H9 (cell line): ENCODE results near the gene VMAC. TPM values are rescaled to one million over a fixed set of nuclear protein-coding genes. Genes with fewer than 3 reads are reported as not detected.

ENCODE experiments used
- DNase-seq: peaks from one replicate; pipeline ENCODE4 v3.0.0-alpha.2; 2017
- H2AFZ ChIP-seq: one replicate; pipeline ENCODE4 v1.6.1; 2013; ENCODE audit warnings: mild to moderate bottlenecking, low read length, control low read depth, moderate library complexity
- H2AK5ac ChIP-seq: 2 replicates; pipeline ENCODE4 v1.6.1; 2013; ENCODE audit warnings: low read length, control low read depth, mixed read lengths; ENCODE audit not compliant: insufficient read length
- H2BK120ac ChIP-seq: one replicate; pipeline ENCODE4 v1.6.1; 2013; ENCODE audit warnings: low read depth, mild to moderate bottlenecking, low read length, control low read depth, inconsistent platforms; ENCODE audit not compliant: poor library complexity, severe bottlenecking
- H2BK12ac ChIP-seq: 2 replicates; pipeline ENCODE4 v1.6.1; 2013; ENCODE audit warnings: low read length, control low read depth, mixed read lengths, low read depth; ENCODE audit not compliant: insufficient read length
- H2BK15ac ChIP-seq: 2 replicates; pipeline ENCODE4 v1.6.1; 2013; ENCODE audit warnings: low read depth, low read length, control low read depth
- H2BK20ac ChIP-seq: one replicate; pipeline ENCODE4 v1.6.1; 2013; ENCODE audit warnings: low read depth, mild to moderate bottlenecking, low read length, control low read depth, inconsistent platforms; ENCODE audit not compliant: poor library complexity, severe bottlenecking
- H2BK5ac ChIP-seq: 2 replicates; pipeline ENCODE4 v1.6.1; 2013; ENCODE audit warnings: low read length, control low read depth, mixed read lengths; ENCODE audit not compliant: insufficient read length
- H3K14ac ChIP-seq: 2 replicates; pipeline ENCODE4 v1.6.1; 2013; ENCODE audit warnings: low read length, control low read depth; ENCODE audit not compliant: insufficient read depth
- H3K18ac ChIP-seq: 2 replicates; pipeline ENCODE4 v1.6.1; 2013; ENCODE audit warnings: low read depth, mild to moderate bottlenecking, mixed read lengths, low read length, control low read depth; ENCODE audit not compliant: insufficient read length
- H3K23ac ChIP-seq: 2 replicates; pipeline ENCODE4 v1.6.1; 2013; ENCODE audit warnings: low read length, control low read depth, mixed read lengths, low read depth; ENCODE audit not compliant: insufficient read length
- H3K23me2 ChIP-seq: 2 replicates; pipeline ENCODE4 v1.6.1; 2013; ENCODE audit warnings: low read depth, mild to moderate bottlenecking, mixed read lengths, low read length, control low read depth; ENCODE audit not compliant: insufficient read length, poor library complexity, severe bottlenecking
- H3K27ac ChIP-seq: 2 replicates; pipeline ENCODE4 v1.5.1; 2013; ENCODE audit warnings: low read length, control low read depth, mixed read lengths, low read depth; ENCODE audit not compliant: insufficient read length
- H3K27me3 ChIP-seq: 2 replicates; pipeline ENCODE4 v1.6.1; 2013; ENCODE audit warnings: low read length, control low read depth, inconsistent platforms; ENCODE audit not compliant: insufficient read depth
- H3K4ac ChIP-seq: 2 replicates; pipeline ENCODE4 v1.6.1; 2013; ENCODE audit warnings: low read depth, mild to moderate bottlenecking, control low read depth, inconsistent platforms, low read length, moderate library complexity
- H3K4me1 ChIP-seq: 2 replicates; pipeline ENCODE4 v1.6.1; 2013; ENCODE audit warnings: low read length, control low read depth, inconsistent platforms; ENCODE audit not compliant: insufficient read depth
- H3K4me2 ChIP-seq: 2 replicates; pipeline ENCODE4 v1.6.1; 2013; ENCODE audit warnings: low read length, control low read depth, mixed read lengths; ENCODE audit not compliant: insufficient read length, insufficient read depth
- H3K56ac ChIP-seq: 2 replicates; pipeline ENCODE4 v1.6.1; 2013; ENCODE audit warnings: low read depth, mild to moderate bottlenecking, mixed read lengths, low read length, control low read depth; ENCODE audit not compliant: insufficient read length
- H3K79me1 ChIP-seq: 2 replicates; pipeline ENCODE4 v1.6.1; 2013; ENCODE audit warnings: low read depth, mild to moderate bottlenecking, moderate library complexity, low read length, control low read depth, inconsistent platforms; ENCODE audit not compliant: insufficient read depth, poor library complexity, severe bottlenecking
- H3K79me2 ChIP-seq: 2 replicates; pipeline ENCODE4 v1.6.1; 2013; ENCODE audit warnings: low read length, control low read depth, inconsistent platforms; ENCODE audit not compliant: insufficient read depth
- H3K9ac ChIP-seq: 2 replicates; pipeline ENCODE4 v1.6.1; 2013; ENCODE audit warnings: low read length, control low read depth, mixed read lengths; ENCODE audit not compliant: insufficient read length; ENCODE audit errors: extremely low read depth
- H3K9me3 ChIP-seq: one replicate; pipeline ENCODE4 v1.6.1; 2013; ENCODE audit warnings: low read depth, low read length, inconsistent platforms; ENCODE audit not compliant: control insufficient read depth
- H3T11ph ChIP-seq: one replicate; pipeline ENCODE4 v1.6.1; 2013; ENCODE audit warnings: mild to moderate bottlenecking, low read length, control low read depth, inconsistent platforms
- H4K20me1 ChIP-seq: one replicate; pipeline ENCODE4 v1.6.1; 2013; ENCODE audit not compliant: control insufficient read depth, insufficient read length, insufficient read depth
- H4K5ac ChIP-seq: 2 replicates; pipeline ENCODE4 v1.6.1; 2013; ENCODE audit warnings: low read depth, mild to moderate bottlenecking, mixed read lengths, low read length, control low read depth; ENCODE audit not compliant: insufficient read length
- H4K8ac ChIP-seq: replicated peaks from 2 replicates; pipeline ENCODE4 v1.6.1; 2013; ENCODE audit warnings: low read length, control low read depth, mixed read lengths, low read depth; ENCODE audit not compliant: insufficient read length
- H4K91ac ChIP-seq: 2 replicates; pipeline ENCODE4 v1.6.1; 2013; ENCODE audit warnings: low read depth, mild to moderate bottlenecking, moderate library complexity, mixed read lengths, low read length, control low read depth; ENCODE audit not compliant: insufficient read length
- H3K27ac Mint-ChIP-seq, 3 experiments: 2 replicates in 2 of 3; 3 replicates in 1 of 3; pipeline ENCODE4 v1.8.0; 2020 to 2021; ENCODE audit warnings: mixed read lengths in 3 of 3, mild to moderate bottlenecking in 1 of 3, moderate library complexity in 1 of 3
- H3K27me3 Mint-ChIP-seq: 2 replicates; pipeline ENCODE4 v1.8.0; 2021; ENCODE audit warnings: low read depth, mild to moderate bottlenecking, moderate library complexity, mixed read lengths
- H3K36me3 Mint-ChIP-seq, 3 experiments: 2 replicates in 2 of 3; 3 replicates in 1 of 3; pipeline ENCODE4 v1.8.0; 2020 to 2021; ENCODE audit warnings: low read depth in 3 of 3, mixed read lengths in 3 of 3; ENCODE audit not compliant: insufficient read depth in 1 of 3
- H3K4me1 Mint-ChIP-seq, 2 experiments: 2 replicates each; pipeline ENCODE4 v1.8.0; 2020; ENCODE audit warnings: mixed read lengths in 2 of 2
- H3K4me3 Mint-ChIP-seq, 2 experiments: 2 replicates in 1 of 2; 3 replicates in 1 of 2; pipeline ENCODE4 v1.8.0; 2020 to 2021; ENCODE audit warnings: mild to moderate bottlenecking in 2 of 2, mixed read lengths in 2 of 2, moderate library complexity in 1 of 2
- H3K9me3 Mint-ChIP-seq, 2 experiments: 2 replicates in 1 of 2; 3 replicates in 1 of 2; pipeline ENCODE4 v1.8.0; 2020; ENCODE audit warnings: mild to moderate bottlenecking in 2 of 2, mixed read lengths in 2 of 2, moderate library complexity in 1 of 2
- WGBS: extraction: QIAGEN DNeasy Blood & Tissue Kit; methylation state at CpG from one replicate; pipeline ENCODE4 v1.1.7; 2013; ENCODE audit warnings: missing lambda C conversion rate, low lambda C conversion rate, mixed read lengths; ENCODE audit not compliant: insufficient read length; ENCODE audit errors: extremely low coverage; 5-methylcytosine and 5-hydroxymethylcytosine counted together
- total RNA-seq: library from RNA; stranded (reverse); gene quantifications from 2 replicates; pipeline ENCODE4 v1.2.1, GENCODE V29; 2021
- TF ChIP-seq, protein P1 (sequence below): fragments of 200-600 bp; sonication (generic); conservative IDR thresholded peaks from 3 replicates; pipeline ENCODE4 v1.8.0; 2021; ENCODE audit warnings: antibody characterized with exemption, mild to moderate bottlenecking

Gene VMAC
- total RNA-seq, 1 experiment from 2014 or later = 2.2 TPM

DNA sequence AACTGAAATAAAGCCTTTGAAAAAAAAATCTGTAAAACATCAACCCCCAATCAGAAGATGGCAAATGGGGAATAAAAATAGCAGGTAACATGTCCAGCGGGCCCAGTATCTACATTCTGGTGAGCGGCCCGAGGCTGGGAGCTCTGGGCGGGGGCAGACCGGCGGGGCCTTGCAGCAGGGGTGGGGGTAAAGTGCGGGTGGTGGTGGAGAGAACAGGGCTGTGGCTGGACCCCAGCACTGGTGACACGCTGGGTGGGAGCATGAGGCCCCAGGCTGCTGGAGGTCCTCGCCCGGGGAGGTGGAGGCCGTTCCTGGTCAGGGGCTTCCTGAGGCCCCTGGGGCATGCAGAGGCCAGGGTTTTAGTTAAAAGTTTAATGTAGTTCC lies 11.1 kb downstream of the VMAC start:
- H3K4ac ChIP-seq = no peak overlapping the region
- Mint-ChIP-seq H3K27me3 (no peaks in the 10 kb centered on the region; the same call in 1 of the 2 replicates), H3K4me3 (no peak overlapping the region), H3K4me1 (no peaks in the 10 kb centered on the region), H3K36me3 (peaks cover 11 to 42% (median 34%) of the 10 kb centered on the region in 3 experiments), H3K27ac (no peak overlapping the region), H3K9me3 (no peaks in the 10 kb centered on the region)
- no peak overlapping the region for H3K23ac ChIP-seq
- H3K18ac ChIP-seq = no peak overlapping the region
- H3K4me1 ChIP-seq = no peaks in the 10 kb centered on the region
- no peaks in the 10 kb centered on the region for H3K23me2 ChIP-seq
- H4K91ac ChIP-seq = no peak overlapping the region
- H3K27ac ChIP-seq = no peak overlapping the region
- no peak overlapping the region for H3K14ac ChIP-seq
- H3K27me3 ChIP-seq = no peaks in the 10 kb centered on the region
- H2BK5ac ChIP-seq = no peak overlapping the region
- H3K79me1 ChIP-seq = no peaks in the 10 kb centered on the region
- no CpG with 5 or more reads among the region's 11 CpGs for WGBS
- H3K56ac ChIP-seq = no peak overlapping the region
- H3T11ph ChIP-seq = no peak overlapping the region
- no peak overlapping the region for H4K5ac ChIP-seq
- H3K9me3 ChIP-seq = no peaks in the 10 kb centered on the region
- H2BK120ac ChIP-seq = no peak overlapping the region
- no peak overlapping the region for H2BK12ac ChIP-seq
- H4K20me1 ChIP-seq = no peaks in the 10 kb centered on the region
- H2BK15ac ChIP-seq = no peak overlapping the region
- DNase-seq = no peak
- no peak overlapping the region for H2AFZ ChIP-seq
- H3K4me2 ChIP-seq = no peak overlapping the region
- no peak overlapping the region for H2AK5ac ChIP-seq
- no peaks in the 10 kb centered on the region for H3K79me2 ChIP-seq
- TF ChIP-seq, protein P1, sequence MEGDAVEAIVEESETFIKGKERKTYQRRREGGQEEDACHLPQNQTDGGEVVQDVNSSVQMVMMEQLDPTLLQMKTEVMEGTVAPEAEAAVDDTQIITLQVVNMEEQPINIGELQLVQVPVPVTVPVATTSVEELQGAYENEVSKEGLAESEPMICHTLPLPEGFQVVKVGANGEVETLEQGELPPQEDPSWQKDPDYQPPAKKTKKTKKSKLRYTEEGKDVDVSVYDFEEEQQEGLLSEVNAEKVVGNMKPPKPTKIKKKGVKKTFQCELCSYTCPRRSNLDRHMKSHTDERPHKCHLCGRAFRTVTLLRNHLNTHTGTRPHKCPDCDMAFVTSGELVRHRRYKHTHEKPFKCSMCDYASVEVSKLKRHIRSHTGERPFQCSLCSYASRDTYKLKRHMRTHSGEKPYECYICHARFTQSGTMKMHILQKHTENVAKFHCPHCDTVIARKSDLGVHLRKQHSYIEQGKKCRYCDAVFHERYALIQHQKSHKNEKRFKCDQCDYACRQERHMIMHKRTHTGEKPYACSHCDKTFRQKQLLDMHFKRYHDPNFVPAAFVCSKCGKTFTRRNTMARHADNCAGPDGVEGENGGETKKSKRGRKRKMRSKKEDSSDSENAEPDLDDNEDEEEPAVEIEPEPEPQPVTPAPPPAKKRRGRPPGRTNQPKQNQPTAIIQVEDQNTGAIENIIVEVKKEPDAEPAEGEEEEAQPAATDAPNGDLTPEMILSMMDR = no peak
- no peak overlapping the region for H2BK20ac ChIP-seq
- no peak overlapping the region for H4K8ac ChIP-seq
- no peak overlapping the region for H3K9ac ChIP-seq
